PC-3 (cell line): ENCODE data around the gene NAIF1.

Experiments used
- CTCF ChIP-seq: fragments of 300-600 bp; sonication (generic); conservative IDR thresholded peaks from 2 replicates; pipeline ENCODE4 v1.5.1; 2017; ENCODE audit warnings: antibody characterized with exemption, low read depth, mild to moderate bottlenecking, low read length
- EZH2 ChIP-seq: fragments of 300-600 bp; sonication (generic); IDR thresholded peaks from one replicate; pipeline ENCODE4 v1.6.1; 2017; ENCODE audit warnings: antibody characterized with exemption, mild to moderate bottlenecking, low read length; ENCODE audit not compliant: unreplicated experiment

DNA sequence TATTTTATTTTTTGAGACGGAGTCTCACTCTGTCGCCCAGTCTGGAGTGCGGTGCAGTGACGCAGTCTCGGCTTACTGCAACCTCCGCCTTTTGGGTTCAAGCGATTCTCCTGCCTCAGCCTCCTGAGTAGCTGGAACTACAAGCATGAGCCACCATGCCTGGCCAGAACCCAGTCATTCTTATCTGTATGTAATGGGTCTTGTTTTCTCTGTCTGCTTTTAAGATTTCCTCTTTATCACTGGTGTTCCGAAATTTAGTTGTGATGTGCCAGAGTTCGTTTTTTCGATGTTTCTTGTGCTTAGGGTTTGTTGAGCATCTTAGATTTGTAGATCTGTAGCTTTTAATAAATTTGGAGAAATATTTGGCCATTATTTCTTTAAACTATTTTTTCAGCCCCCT lies 20.1 kb upstream of the NAIF1 start:
- no peak for TF ChIP-seq CTCF
- no peak for TF ChIP-seq EZH2
